ENCODE results near the gene NAGA. TPM values are rescaled to one million over a fixed set of nuclear protein-coding genes. Genes with fewer than 3 reads are reported as not detected.

Gene NAGA
- total and polyA plus RNA-seq, 9 of the 15 experiments (the other 6 are each of a cell fraction or from before 2014, with no cell fraction given) = 6.5 to 20.6 (median 17.4) TPM

GRCh38 chr22:42050641-42051180 is 19.9 kb downstream of the NAGA start:
- H3K9ac ChIP-seq (ENCODE audit: insufficient read depth in 1 of 2, low read depth in 2 of 2, low read length in 2 of 2) = no peak overlapping the region
- H3K4me1 ChIP-seq (replicated peaks in 1 of 2; ENCODE audit: control insufficient read depth in 2 of 2, insufficient read depth in 2 of 2, low read length in 2 of 2) = no peaks in the 10 kb centered on the region
- 0% methylated on average over 2 of the region's 2 CpGs for WGBS (ENCODE audit: insufficient coverage, low coverage, missing lambda C conversion rate)
- no peaks in the 10 kb centered on the region for H3K36me3 ChIP-seq (ENCODE audit: control insufficient read depth, insufficient read depth, low read length)
- no TSS peak for BruUV-seq (replicated peaks)
- H3K9me3 ChIP-seq (replicated peaks; ENCODE audit: control insufficient read depth, insufficient read depth, low read depth, low read length) = no peaks in the 10 kb centered on the region
- ChIA-PET POLR2A (interaction anchor here (0.5 kb wide), 1 partner anchor 507 kb away, joined by 3 read pairs; no protein-coding TSS in a partner anchor), CTCF (ENCODE audit: low intra/inter-chr PET ratio) (no interaction called here)
- no peak overlapping the region for H3K4me2 ChIP-seq (ENCODE audit: insufficient read depth, low read length)
- H2AFZ ChIP-seq (ENCODE audit: low read depth, low read length) = no peak overlapping the region
- H3K79me2 ChIP-seq (ENCODE audit: control insufficient read depth, insufficient read depth, low read length) = no peaks in the 10 kb centered on the region
- no peaks in the 10 kb centered on the region for H3K9me1 ChIP-seq (ENCODE audit: control insufficient read depth, insufficient read depth, low read length)
- intact Hi-C loops (cut with micrococcal nuclease) (no loop called here), in situ Hi-C loops (cut with MboI) (no loop called here)
- no peak overlapping the region for H3K27ac ChIP-seq (ENCODE audit: extremely low read depth, low read depth, low read length)
- DNase-seq (ENCODE audit: extremely low read depth in 1 of 4, low spot score in 3 of 4) (no peak), FAIRE-seq (no peak), ATAC-seq (no peak)
- H4K20me1 ChIP-seq (replicated peaks; ENCODE audit: control insufficient read depth, insufficient read depth, low read length) = no peaks in the 10 kb centered on the region
- no peaks in the 10 kb centered on the region for H3K27me3 ChIP-seq (ENCODE audit: control insufficient read depth in 2 of 2, insufficient read depth in 2 of 2, low read length in 2 of 2)
- no peak overlapping the region for H3K4me3 ChIP-seq
- TF ChIP-seq ZNF511 (CRISPR knock-in tag; IDR thresholded peaks at IDR 0.05) (no peak), POLR2B (IDR thresholded peaks at IDR 0.05; ENCODE audit: low read depth, partially characterized antibody) (no peak), MYBL2 (IDR thresholded peaks at IDR 0.05; ENCODE audit: low read depth) (no peak), MYBL2 (CRISPR knock-in tag; IDR thresholded peaks at IDR 0.05; ENCODE audit: borderline replicate concordance) (no peak), TAF7 (tag; IDR thresholded peaks at IDR 0.05) (no peak), ZNF316 (IDR thresholded peaks at IDR 0.05) (peak; percentile 52), ZNF143 (CRISPR knock-in tag; IDR thresholded peaks at IDR 0.05) (no peak), CREB3L1 (IDR thresholded peaks at IDR 0.05; ENCODE audit: borderline replicate concordance, low read depth) (no peak), SMAD3 (CRISPR knock-in tag; conservative IDR thresholded peaks at IDR 0.05) (no peak), BMI1 (IDR thresholded peaks at IDR 0.05; ENCODE audit: low read length) (no peak), PATZ1 (CRISPR knock-in tag; IDR thresholded peaks at IDR 0.05; ENCODE audit: borderline replicate concordance) (no peak), MECOM (CRISPR knock-in tag; IDR thresholded peaks at IDR 0.05) (no peak), ELK3 (CRISPR knock-in tag; IDR thresholded peaks at IDR 0.05) (no peak), IRF2 (CRISPR knock-in tag; IDR thresholded peaks at IDR 0.05) (no peak), SNIP1 (IDR thresholded peaks at IDR 0.05; ENCODE audit: low read depth) (no peak), E2F3 (CRISPR knock-in tag; IDR thresholded peaks at IDR 0.05) (no peak), HDAC2 (IDR thresholded peaks at IDR 0.05) (no peak), XRCC3 (IDR thresholded peaks at IDR 0.05) (no peak), C11orf30 (IDR thresholded peaks at IDR 0.05; ENCODE audit: low read depth) (peak; percentile 24; the same call in 1 of the 2 replicates), ZBTB1 (CRISPR knock-in tag; IDR thresholded peaks at IDR 0.05; ENCODE audit: borderline replicate concordance, low read depth) (no peak), SMAD2 (IDR thresholded peaks at IDR 0.05; ENCODE audit: low read depth, low read length) (no peak), TRIM28 (IDR thresholded peaks at IDR 0.05) (no peak)

Measured in K562 (cell line).